Islet of Langerhans (tissue), 1 donor: ENCODE results near the gene RHO.
A peak's percentile ranks its signal among the peaks of the same experiment; 100 is the strongest.

Experiments used
- FAIRE-seq: peaks from one replicate; lab custom pipeline; 2011; peaks lifted over from hg19 to GRCh38; lab: Jason Lieb, UNC

Gene RHO

DNA sequence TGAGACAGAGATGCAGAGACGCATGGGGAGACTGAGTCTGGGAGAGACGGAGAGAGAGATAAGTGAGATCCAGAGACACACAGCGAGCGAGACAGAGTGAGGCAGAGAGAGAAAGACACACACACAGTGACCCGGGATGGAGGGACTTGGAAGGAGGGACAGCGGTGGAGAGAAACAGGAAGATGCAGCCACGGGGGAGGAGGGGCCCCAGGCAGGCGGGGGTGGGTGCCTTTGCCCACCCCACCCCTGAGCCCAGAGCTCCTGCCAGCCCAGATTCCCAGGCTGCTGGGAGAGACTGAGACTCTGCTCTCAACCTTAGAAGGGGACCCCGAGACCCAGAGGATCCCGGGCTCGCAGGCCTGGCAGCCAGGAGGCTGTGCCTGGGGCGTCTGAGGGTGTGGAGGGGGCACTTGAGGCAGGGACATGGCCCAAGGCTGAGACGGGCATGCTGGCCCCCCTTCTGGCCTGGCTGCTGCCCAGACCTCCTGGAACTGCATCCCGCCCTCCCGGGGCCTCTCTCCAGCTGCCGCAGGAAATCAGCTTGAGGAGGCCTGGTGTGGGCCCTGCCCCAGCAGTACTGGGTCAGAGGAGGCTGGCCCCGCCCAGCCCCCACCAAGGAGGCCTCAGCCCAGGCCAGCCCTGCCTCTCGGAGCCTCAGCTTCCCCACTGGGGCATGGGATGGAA lies 32.6 kb downstream of the RHO start:
- no peak for FAIRE-seq

DNA sequence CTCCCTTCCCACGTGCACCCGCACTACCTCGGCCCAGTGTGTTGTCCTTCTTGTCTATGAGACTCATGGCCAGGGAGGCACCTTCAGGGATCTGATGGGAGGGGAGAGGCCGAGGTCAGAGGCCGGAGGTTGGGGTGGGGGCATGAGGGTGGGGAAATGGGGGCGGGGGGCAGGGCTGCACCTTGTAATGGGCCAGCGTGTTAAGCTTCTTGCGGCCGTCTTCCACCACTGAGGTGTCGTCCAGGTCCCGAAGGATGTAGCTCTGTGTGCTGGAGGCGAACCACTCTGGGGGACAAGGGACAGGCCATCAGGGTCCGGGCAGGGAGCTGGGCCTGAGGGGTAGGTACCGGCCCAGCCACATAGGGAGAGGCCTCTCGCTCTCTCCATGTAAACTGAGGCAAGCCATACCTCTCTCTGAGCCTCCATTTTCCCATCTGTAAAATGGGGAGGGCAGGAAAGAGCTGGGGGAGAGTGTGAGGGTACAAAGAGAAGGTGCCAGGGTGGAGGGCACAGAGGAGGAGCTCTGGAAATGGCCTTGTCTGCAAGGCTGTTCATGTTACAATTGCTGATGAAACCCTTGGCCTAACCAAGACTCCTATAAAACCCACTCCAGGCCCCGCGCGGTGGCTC lies 33.3 kb downstream of the RHO start:
- no peak for FAIRE-seq

DNA sequence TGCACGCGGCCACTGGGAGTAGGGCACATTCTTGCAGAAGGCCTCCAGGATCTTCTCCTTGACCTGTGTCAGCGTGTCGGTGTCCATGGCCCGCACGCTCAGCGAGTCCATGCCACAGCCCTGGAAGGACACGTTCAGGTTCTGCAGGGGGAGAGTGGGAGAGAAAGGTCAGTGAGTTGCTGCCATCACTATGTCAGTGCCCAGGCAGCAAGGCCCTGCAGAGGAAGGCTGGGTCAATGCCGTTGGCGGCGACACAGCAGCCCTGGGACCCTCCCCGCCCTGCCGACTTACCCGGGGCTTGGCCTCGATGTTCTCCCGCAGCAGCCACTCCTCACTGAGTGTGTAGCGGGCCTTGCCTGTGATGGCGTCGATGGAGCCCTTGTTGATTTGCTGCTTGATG lies 34.4 kb downstream of the RHO start:
- no peak for FAIRE-seq

DNA sequence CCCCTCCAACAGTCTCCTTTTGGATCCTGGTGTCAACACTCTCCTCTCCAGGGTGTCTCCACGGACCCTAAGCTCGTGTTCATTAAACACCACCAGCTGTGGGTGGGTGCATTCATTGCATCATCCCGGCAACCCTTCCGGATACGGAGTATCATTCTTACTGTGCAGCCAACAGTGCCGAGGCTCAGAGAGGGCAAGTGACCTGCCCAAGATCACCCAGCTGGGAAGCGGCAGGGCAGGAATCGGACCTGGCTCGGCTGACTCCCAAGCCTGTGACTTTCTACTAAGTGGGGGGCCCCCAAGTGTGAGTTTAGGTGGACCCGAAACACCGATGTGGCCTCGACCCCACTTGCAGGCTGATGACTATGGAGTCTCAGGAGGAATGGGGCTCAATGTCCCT lies 34.9 kb downstream of the RHO start:
- FAIRE-seq: no peak

DNA sequence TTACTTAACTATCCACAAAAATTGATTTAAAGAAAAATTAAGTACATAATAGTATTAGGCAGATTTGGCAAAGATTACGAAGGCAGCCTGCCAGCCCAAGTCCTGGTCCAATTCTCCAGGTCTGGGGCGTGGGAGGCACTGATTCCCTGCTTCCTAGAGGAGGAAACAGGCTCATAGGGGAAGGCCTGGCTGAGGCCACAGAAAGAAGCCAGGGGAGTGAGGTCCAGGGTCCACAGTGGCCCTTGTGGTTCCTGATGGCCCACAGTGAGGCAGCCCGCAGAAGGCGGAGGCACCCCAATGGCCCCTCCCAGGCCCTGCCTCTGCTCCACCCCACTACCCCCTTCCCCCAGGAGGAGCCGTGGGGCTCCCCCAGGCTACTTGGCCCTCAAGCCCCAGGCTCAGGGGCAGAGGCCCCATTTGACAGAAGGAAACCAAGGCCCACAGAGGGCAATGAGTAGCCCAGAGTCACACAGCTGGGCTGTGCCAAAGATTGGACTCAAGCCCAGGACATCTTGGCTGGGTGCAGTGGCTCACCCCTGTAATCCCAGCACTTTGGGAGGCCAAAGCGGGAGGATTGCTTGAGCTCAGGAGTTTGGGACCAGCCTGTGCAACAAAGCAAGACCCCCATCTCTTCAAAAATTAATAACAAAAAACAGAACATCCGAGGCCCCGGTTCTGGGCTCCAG lies 35.6 kb downstream of the RHO start:
- FAIRE-seq: no peak

DNA sequence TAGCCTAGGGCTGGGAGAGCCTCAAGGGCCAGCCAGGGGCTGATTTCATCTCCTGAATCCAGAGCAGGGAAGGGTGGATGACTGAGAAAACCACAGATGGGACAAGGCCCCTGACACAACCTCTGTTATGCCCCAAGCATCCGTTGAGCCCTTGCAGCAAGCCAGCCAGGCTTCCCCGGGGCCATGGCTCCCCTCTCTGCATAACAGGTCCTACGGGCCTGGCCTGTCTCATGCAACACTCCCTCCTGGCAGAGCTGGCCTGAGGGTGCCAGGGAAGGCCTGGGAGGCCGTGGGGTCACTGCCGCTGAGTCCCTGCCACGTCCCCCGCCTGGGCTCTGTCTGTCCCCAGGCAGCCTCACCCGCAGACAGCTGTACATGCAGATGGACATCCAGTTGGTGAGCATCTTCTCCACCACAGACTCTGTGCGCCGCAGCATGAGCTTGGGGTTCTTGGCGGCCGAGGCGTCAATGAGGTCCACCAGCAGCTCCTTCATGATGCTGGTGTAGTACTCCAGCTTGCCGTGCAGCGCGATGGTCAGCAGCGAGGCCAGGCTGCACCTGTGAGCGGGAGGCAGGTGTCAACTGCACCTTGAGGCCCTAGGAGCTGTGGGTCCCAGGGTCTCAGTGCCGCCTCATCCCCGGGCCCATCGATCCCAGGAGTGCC lies 36.7 kb downstream of the RHO start:
- no peak for FAIRE-seq

DNA sequence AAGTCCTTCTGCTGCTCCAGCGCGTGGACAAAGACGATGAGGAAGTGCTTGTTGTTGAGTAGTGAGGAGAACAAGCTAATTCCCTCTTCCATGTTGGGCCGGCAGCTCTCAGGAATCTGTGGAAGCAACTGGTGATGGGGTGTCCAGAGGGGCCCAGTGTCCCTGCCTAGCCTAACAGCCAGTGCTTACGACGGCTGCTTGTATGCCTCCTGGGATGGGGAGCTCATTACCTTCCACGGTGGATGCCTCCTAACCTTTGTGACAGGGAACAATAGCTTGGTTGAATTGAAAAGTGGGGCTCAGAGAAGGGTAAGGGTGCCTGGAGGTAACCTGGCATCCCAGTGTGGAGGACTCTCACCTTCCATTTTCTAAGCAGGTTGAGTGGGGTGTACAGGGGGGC lies 37.5 kb downstream of the RHO start:
- FAIRE-seq: no peak

DNA sequence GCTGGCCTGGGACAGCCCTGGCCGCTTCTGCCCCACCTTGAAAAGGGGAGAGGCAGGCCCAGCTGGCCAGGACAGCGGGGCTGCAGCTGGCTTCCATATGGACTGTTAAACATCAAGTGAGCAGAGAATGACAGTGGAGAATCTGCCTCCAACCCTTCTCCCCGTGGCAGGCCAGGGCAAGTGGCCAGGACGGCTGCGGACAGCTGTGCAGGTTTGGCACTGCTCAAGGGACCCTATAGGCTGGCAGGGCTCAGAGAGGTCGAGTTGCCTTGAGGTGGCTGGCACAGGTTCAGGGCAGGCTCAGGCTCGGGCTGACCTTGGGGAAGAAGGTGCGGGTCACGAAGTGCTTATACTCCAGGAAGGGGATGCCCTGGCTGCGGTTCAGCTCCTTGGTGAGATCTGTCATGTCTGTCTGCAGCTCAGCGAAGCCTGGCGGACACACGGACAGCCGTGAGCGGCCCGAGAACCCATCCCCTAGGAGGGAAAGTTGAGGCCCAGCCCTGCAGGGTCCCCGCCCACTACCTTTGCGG lies 38.8 kb downstream of the RHO start:
- no peak for FAIRE-seq

DNA sequence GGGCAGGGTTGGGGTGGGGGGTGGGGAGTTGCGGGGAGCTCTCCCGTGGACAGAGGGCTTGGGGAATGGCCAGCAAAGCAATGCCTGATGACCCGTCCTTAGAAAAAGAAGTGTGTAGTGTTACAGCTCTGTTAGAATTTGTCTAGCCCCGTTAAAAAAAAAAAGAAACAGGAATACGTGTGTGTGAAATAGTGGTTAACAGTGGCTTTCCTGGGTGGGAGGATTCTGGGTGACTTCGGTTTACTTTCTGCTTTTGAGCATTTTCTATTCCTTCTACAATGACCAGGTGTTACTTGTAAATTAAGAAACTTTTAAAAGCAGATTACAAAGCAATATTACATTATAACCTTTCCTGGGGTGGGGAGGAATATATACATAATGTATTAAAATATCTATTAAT lies 39.5 kb downstream of the RHO start:
- no peak for FAIRE-seq

DNA sequence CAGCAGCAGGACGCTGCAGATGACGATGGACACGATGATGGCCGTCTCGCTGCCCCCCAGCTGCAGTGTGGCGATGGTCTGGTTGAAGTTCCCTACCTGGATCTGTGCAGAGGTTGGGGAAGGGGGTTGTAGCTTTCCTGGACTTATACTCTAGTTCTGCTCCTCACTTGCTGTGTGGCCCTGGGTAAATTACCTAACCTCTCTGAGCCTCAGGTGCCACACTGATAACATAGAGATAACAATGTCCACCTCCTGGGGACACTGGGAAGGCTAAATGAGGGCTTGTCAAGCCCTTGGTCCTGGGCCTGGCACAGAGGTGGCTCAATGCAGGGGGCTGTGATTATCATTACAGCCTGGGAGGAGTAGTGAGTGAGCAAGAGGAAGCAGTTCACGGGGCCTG lies 41.4 kb downstream of the RHO start:
- no peak for FAIRE-seq

DNA sequence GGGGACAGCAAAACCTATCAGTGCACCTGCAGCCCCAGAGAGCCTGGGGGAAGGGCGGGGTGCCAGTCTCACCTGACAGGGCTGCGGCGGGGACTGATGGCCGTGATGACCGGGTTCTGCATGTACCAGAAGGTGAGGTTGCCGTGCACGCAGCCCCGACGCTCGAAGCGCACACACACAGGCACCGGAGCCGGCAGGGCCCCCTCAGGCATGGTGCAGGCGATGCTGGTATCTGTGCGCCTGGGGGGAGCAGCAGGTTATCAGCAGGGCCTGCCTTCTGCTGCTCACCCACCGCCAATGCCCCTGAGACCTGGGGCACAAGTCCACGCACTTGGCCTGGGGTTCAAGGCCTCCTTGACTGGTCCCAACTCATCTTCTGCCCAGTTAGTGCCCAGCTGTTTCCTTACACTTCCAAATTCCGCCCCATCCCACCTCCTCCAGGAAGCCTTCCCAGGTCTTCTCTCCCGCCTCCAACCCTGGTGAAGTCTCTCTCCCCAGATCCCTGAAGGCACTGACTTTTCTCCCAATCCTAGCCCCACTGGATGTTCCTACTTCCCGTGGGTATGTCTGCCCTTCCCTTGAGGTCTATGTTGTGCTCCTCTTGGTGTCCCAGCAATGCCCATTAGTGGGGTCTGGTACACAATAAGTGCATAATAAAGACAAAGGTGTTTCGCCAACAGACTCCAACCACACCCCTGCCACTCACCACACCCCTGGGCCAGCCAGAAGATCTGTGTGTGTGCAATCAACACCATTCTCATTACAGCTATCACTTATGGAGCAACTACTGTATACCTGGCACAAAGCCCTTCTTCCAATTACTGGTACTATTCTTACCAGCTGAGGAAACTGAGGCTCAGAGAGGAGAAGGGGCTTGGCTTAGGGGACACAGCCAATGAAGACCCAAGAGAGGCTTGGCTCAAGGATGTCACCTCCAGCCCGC lies 43.4 kb downstream of the RHO start:
- no peak for FAIRE-seq

DNA sequence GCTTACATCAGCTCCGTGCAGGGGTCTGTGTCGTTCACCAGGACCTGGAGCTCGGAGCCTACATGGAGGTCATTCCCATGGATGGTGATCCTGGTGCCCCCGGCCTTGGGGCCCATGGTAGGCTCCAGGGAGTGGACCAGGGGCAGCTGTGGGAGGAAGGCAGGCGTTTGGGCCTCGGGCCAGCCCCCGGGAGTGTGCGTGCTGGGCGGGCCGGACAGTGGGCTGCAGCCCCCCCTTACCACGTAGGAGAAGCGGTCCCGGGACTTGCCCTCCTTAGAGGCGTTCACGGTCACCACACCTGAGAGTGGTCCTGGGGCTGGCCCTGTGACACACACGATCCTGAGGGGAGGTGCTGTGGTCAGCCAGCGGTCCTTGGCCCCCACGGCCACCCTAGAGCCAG lies 44.2 kb downstream of the RHO start:
- FAIRE-seq: no peak

DNA sequence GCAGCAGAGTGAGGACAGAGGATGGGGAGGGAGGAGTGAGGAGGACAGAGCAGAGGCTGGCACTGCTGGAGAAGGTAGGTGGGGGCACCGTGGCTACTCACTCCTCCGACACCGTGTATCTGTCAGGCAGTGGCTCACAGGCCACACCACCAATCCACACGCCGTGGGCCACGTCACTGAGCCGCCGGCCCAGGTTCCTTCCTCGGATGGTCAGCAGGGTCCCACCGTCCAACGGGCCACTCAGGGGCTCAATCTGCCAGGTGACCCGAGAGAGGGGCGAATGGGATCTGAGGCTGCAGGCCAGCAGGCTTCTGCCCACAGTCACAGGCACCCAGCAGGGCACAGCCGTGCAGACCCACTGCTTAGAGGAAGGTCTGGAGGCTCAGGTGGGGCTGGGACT lies 45.1 kb downstream of the RHO start:
- FAIRE-seq: no peak

DNA sequence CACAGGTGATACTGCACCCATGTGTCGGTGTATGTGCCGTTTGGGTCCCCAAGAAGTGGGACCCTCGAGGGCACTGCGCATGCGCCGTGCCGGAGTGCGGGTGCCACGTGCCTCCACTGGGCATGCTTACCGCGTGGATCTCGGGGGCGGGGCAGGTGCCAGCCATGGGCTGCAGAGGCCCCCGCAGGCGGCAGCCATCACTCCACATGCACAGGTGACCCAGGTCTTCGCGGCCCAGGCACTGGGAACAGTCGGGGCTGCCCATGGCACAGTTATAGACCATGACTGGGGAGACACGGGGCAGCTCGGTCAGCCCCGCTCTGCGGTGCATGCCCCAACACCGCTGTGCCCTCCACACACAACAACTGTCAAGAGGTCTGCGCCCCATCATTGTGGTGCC lies 45.8 kb downstream of the RHO start:
- no peak for FAIRE-seq

DNA sequence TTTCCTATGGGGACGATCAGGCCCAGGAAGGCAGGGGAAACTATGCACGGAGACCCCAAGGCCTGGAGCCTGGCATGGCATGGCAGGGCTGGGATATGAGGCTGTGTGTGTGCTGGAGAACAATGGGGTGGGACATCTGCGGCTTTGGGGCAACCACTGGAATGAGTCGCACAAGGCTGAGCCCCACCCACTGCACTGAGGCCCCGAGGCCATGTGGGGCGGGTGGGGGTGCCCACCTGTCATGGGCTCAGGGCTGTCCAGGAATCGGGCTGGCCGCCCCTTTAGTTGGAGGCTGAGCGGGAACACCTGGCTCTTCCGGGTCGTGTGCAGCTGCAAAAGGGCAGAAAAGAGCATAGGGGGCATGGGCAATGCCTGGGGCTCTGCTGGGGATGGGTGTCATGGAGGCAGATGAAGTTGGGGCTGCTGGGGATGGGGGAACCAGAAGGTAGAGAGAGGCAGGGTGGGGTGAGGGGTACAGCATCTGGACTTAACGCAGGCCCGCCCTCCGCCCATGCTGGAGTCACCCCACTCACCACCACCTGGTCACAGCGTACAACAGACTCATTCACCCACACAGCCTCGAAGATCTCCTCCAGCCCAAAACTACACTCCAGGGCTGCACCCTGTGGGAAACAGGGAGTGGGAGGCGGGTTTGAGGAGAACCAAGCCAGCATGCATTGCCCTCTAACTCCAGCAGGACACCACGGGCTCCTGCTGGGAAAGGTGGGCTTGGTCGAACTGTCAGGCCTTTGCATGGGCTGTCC lies 47.0 kb downstream of the RHO start:
- no peak for FAIRE-seq

DNA sequence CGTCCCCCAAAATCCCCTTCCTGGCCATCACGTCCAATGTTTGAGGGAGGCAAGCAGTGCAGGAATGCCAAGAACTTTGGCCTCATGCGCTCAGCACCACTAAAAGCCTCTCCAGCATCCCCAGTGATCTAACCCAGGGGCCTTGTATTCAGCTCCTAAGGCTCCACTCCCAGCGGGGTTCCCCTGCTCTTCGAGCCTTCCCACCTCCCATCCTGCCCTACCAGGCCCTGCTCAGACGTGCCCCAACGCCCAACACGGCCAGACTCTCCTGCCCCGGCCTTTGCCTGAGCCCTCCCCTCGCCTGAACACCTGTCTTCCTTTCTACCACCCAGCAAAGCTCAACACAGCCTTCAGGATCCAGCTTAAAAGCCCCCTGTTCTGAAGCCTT lies 47.6 kb downstream of the RHO start:
- no peak for FAIRE-seq

DNA sequence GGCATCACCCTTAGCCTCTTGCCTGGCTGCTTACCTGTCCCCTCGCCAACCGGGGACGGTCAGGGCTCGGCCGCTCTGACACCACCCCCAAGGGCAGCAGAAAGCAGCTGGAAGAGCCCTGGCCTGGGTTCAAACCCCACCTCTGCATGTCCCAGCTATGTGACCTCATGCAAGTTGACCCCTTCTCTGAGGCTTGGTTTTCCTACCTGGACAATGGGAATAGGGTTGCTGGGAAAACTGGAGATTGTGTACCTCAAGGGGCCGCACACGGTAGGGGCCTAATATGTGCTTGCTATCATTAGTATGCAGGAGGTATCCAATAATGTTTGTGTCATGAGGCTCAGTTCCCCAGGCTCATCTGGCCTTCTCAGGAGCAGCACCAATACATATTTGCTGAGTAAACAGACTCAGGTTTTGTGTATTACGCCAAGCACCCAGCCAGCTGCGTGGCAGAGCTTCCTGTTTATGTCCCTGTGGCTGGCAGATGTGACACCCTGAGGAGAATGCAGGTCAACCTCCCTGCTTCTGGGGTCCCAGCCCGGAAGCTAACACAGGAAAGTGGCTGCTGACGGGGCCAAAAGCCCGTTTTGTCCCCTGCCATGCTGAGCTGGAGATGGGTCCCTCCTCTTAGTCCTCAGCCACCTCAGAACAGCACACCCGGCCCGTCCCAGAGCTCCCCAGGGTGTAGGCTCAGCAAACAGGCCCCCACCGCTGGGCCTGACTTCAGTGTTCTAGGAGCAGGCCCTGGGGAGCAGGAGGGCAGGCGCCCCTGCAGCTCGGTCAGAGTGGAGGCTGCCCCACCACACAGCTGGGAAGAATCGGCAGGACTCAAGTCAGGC lies 48.3 kb downstream of the RHO start:
- FAIRE-seq: peak; percentile 80

DNA sequence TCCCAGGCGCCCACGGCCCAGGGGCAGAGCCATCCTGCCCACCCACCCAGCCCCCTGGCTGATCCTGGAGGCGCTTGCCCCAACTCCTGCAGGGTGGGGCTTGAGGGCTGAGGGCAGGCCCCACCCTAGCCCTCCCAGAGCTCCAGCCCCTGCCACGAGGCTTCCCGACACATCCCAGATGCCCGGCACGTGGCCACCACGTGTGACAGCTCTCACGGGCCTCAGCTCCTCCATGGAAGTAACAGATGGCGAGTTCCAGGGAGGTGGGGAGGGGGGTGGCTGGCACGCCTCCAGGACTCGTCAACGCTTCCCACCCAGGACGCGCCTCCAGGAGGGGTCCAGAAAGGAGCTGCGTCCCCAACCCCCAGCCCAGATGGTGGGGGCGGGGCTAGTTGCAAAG lies 48.9 kb downstream of the RHO start:
- FAIRE-seq: no peak

DNA sequence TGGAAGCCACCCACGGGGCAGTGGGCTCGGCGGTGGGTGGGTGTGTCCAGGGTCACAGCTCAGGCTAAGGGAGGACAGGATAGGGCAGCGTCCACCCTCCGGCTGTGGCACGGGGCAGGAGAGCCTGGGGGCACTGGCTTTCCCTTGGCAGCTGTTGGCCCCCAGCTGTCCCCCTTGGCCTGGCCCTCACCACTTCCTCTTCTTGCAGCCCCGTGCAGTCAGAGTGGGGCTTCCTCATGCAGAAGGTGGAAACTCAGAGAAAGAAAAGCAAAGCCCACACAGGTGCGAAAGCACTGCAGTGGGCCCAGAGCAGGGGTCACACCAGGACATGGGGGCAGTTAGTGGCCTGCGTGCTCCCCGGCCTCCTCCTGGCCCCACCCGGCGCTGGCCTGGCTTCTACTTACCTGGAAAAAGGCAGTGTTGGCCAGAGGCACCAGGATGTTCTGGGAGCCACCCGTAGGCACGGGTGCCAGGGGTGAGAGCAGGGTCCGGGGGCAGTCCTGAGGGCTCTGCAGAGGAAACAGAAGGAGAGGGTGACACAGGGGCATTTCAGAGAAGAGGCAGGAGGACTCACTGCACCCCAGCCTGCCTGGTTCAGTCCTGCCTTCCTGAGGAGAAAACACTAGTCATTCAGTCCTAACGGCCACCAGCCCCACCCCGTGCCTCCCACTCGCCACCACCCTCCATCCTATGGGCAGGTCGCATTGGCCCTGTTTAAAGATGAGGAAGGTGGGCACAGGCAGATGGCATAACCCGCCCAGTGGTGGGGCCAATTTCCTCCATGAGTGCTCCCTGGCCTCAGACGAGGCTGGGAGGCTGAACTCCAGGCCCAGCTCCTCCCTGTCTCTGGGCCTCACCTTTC lies 49.7 kb downstream of the RHO start:
- FAIRE-seq: no peak
